Osteoblast (primary cell): ENCODE data around the gene CKAP4. TPM values are rescaled to one million over a fixed set of nuclear protein-coding genes. Genes with fewer than 3 reads are reported as not detected.
A peak's percentile ranks its signal among the peaks of the same experiment; 100 is the strongest.

ENCODE experiments used
- DNase-seq: peaks from one replicate; pipeline ENCODE4 v3.0.0; 2011; ENCODE audit warnings: low spot score, mixed read lengths; ENCODE audit not compliant: insufficient read length; ENCODE audit errors: missing footprints
- H2AFZ ChIP-seq: 2 replicates; pipeline ENCODE4 v1.6.0; 2011; ENCODE audit warnings: mild to moderate bottlenecking, low read length
- H3K27ac ChIP-seq: 2 replicates; pipeline ENCODE4 v1.5.1; 2011; ENCODE audit warnings: mild to moderate bottlenecking, low read depth, low read length, moderate library complexity
- H3K27me3 ChIP-seq: 2 replicates; pipeline ENCODE4 v1.6.0; 2012; ENCODE audit warnings: mild to moderate bottlenecking, control low read depth, inconsistent platforms, low read length, moderate library complexity; ENCODE audit not compliant: insufficient read depth
- H3K36me3 ChIP-seq: 2 replicates; pipeline ENCODE4 v1.5.1; 2011; ENCODE audit warnings: mild to moderate bottlenecking, low read length, control low read depth, moderate library complexity; ENCODE audit not compliant: insufficient read depth
- H3K4me1 ChIP-seq: 2 replicates; pipeline ENCODE4 v1.5.1; 2011; ENCODE audit warnings: mild to moderate bottlenecking, low read length, control low read depth, moderate library complexity; ENCODE audit not compliant: insufficient read depth
- H3K4me2 ChIP-seq: 2 replicates; pipeline ENCODE4 v1.6.0; 2011; ENCODE audit warnings: mild to moderate bottlenecking, low read length; ENCODE audit not compliant: insufficient read depth
- H3K4me3 ChIP-seq: fragments of 200-600 bp; sonication (generic); 3 replicates; pipeline ENCODE4 v1.5.1; 2012; ENCODE audit warnings: mild to moderate bottlenecking, low read length, inconsistent platforms; ENCODE audit not compliant: insufficient read depth
- H3K79me2 ChIP-seq: 2 replicates; pipeline ENCODE4 v1.6.0; 2012; ENCODE audit warnings: mild to moderate bottlenecking, low read length, control low read depth, inconsistent platforms; ENCODE audit not compliant: insufficient read depth
- H3K9me3 ChIP-seq: 2 replicates; pipeline ENCODE4 v1.5.1; 2011; ENCODE audit warnings: low read depth, low read length, control low read depth
- H4K20me1 ChIP-seq: 2 replicates; pipeline ENCODE4 v1.6.0; 2012; ENCODE audit warnings: mild to moderate bottlenecking, low read length, control low read depth; ENCODE audit not compliant: insufficient read depth
- CTCF ChIP-seq: IDR thresholded peaks from 2 replicates; pipeline ENCODE4 v1.5.1; 2011; ENCODE audit warnings: mild to moderate bottlenecking, low read depth, low read length, moderate library complexity; ENCODE audit errors: extremely low read depth
- total RNA-seq: library from RNA; depleted of rRNA; stranded (reverse); fragments of >200 nt; gene quantifications from 2 replicates; pipeline ENCODE4 v1.2.3, GENCODE V29; 2012

Gene CKAP4
- total RNA-seq, 1 donor: 184 TPM

GRCh38 chr12:106274012-106274411 lies 26.2 kb upstream of the CKAP4 start:
- H3K4me1 ChIP-seq: no peaks in the 10 kb centered on the region
- H3K27me3 ChIP-seq: no peaks in the 10 kb centered on the region
- no peaks in the 10 kb centered on the region for H3K9me3 ChIP-seq
- no peak for TF ChIP-seq CTCF
- no peaks in the 10 kb centered on the region for H3K79me2 ChIP-seq
- peak overlapping the region; percentile 53 for H2AFZ ChIP-seq
- no peak overlapping the region for H3K27ac ChIP-seq
- H3K4me3 ChIP-seq: no peak overlapping the region
- no peak for DNase-seq
- H3K4me2 ChIP-seq: no peak overlapping the region
- H4K20me1 ChIP-seq: no peaks in the 10 kb centered on the region
- no peaks in the 10 kb centered on the region for H3K36me3 ChIP-seq

- Histone ChIP-seq H3K27me3 (no peaks in the 10 kb centered on the region), H3K79me2 (no peaks in the 10 kb centered on the region), H3K9me3 (no peaks in the 10 kb centered on the region), H3K27ac (no peak overlapping the region), H4K20me1 (no peaks in the 10 kb centered on the region), H2AFZ (no peak overlapping the region), H3K4me1 (no peaks in the 10 kb centered on the region), H3K4me3 (no peak overlapping the region), H3K36me3 (no peaks in the 10 kb centered on the region), H3K4me2 (no peak overlapping the region)
- no peak for TF ChIP-seq CTCF
- no peak for DNase-seq
Measured at GRCh38 chr12:106273491-106273890, 25.7 kb upstream of the CKAP4 start.

- no peaks in the 10 kb centered on the region for H3K79me2 ChIP-seq
- H2AFZ ChIP-seq: no peak overlapping the region
- H3K9me3 ChIP-seq: no peaks in the 10 kb centered on the region
- H4K20me1 ChIP-seq: no peaks in the 10 kb centered on the region
- no peaks in the 10 kb centered on the region for H3K4me1 ChIP-seq
- no peak for DNase-seq
- H3K4me3 ChIP-seq: no peak overlapping the region
- H3K4me2 ChIP-seq: no peak overlapping the region
- TF ChIP-seq CTCF: no peak
- no peak overlapping the region for H3K27ac ChIP-seq
- no peaks in the 10 kb centered on the region for H3K27me3 ChIP-seq
- no peaks in the 10 kb centered on the region for H3K36me3 ChIP-seq
Measured at GRCh38 chr12:106271575-106272505, 24.0 kb upstream of the CKAP4 start.

- no peaks in the 10 kb centered on the region for H3K9me3 ChIP-seq
- H4K20me1 ChIP-seq: no peaks in the 10 kb centered on the region
- no peak for TF ChIP-seq CTCF
- H3K27me3 ChIP-seq: no peaks in the 10 kb centered on the region
- H3K27ac ChIP-seq: no peak overlapping the region
- no peaks in the 10 kb centered on the region for H3K36me3 ChIP-seq
- no peak overlapping the region for H3K4me3 ChIP-seq
- no peak overlapping the region for H2AFZ ChIP-seq
- H3K4me1 ChIP-seq: no peaks in the 10 kb centered on the region
- H3K4me2 ChIP-seq: no peak overlapping the region
- no peak for DNase-seq
- H3K79me2 ChIP-seq: no peaks in the 10 kb centered on the region
Measured at GRCh38 chr12:106269150-106269771, 21.4 kb upstream of the CKAP4 start.
